Suprapubic skin (tissue), 4 donors: ENCODE measurements around the gene HCFC2.

Source experiments
- CTCF ChIP-seq, 2 donors: fragments of 200-600 bp in 1 of 2; fragments of 450-650 bp in 1 of 2; sonication (generic) in 1 of 2; IDR thresholded peaks; one replicate each; pipeline ENCODE4 v1.5.1; 2016 to 2019; ENCODE audit warnings: antibody characterized with exemption in 2 of 2, mild to moderate bottlenecking in 1 of 2, moderate library complexity in 1 of 2
- EP300 ChIP-seq: sonication (generic); formaldehyde crosslinking; IDR thresholded peaks from one replicate; pipeline ENCODE4 v1.6.1; 2017; ENCODE audit warnings: antibody characterized with exemption
- POLR2A ChIP-seq, 2 donors: fragments of 450-650 bp; IDR thresholded peaks; one replicate each; pipeline ENCODE4 v1.6.1; 2017; ENCODE audit warnings: antibody characterized with exemption in 2 of 2, mild to moderate bottlenecking in 2 of 2, moderate library complexity in 2 of 2
- POLR2AphosphoS5 ChIP-seq, 3 donors: sonication (generic); formaldehyde crosslinking; IDR thresholded peaks; one replicate each; pipeline ENCODE4 v1.6.1; 2017; ENCODE audit warnings: antibody characterized with exemption in 3 of 3

GRCh38 chr12:104126548-104126947, 62.2 kb downstream of the HCFC2 start:
- TF ChIP-seq CTCF (IDR thresholded peaks at IDR 0.05) (no peak), POLR2A (IDR thresholded peaks at IDR 0.05) (no peak), POLR2AphosphoS5 (IDR thresholded peaks at IDR 0.05) (no peak), EP300 (no peak)
